GM13977 (cell line): ENCODE data around the gene CDH26.

Experiments
- DNase-seq: peaks from one replicate; pipeline ENCODE4 v3.0.0; 2012; ENCODE audit warnings: low spot score
- CTCF ChIP-seq: IDR thresholded peaks from 2 replicates; pipeline ENCODE4 v1.5.1; 2012; ENCODE audit warnings: mild to moderate bottlenecking, control low read depth; ENCODE audit not compliant: insufficient read depth; ENCODE audit errors: extremely low read depth, missing control alignments
- in situ Hi-C: fragments of 300-500 bp; cut with MboI; formaldehyde crosslinking; loops from one replicate; pipeline ENCODE4 v1.12.0; 2022; ENCODE audit warnings: low sequenced_read_pairs, low pct_unique_long_range_greater_than_20kb, mixed read lengths, inconsistent platforms; ENCODE audit not compliant: unreplicated experiment

The CDH26 gene

GRCh38 chr20:60011512-60012507 is 53.6 kb downstream of the CDH26 start:
- DNase-seq, result no peak
- in situ Hi-C loops, result no loop called here
- TF ChIP-seq CTCF, result no peak

- no peak for DNase-seq
- in situ Hi-C loops, result no loop called here
- no peak for TF ChIP-seq CTCF
These were observed 55.3 kb downstream of the CDH26 start for GRCh38 chr20:60013296-60014139.

- TF ChIP-seq CTCF, result no peak
- no peak for DNase-seq
- in situ Hi-C loops, result no loop called here
These were observed 58.2 kb downstream of the CDH26 start for GRCh38 chr20:60016406-60016805.

GRCh38 chr20:60020251-60020650 is 62.0 kb downstream of the CDH26 start:
- in situ Hi-C loops, result no loop called here
- no peak for TF ChIP-seq CTCF

GRCh38 chr20:60021104-60021503 is 62.9 kb downstream of the CDH26 start:
- in situ Hi-C loops, result no loop called here
- TF ChIP-seq CTCF, result no peak
- no peak for DNase-seq

More at GRCh38 chr20:60020251-60020650, 62.0 kb downstream of the CDH26 start:
- no peak for DNase-seq

GRCh38 chr20:60022849-60023248 is 64.6 kb downstream of the CDH26 start:
- no peak for TF ChIP-seq CTCF
- DNase-seq, result no peak
- in situ Hi-C loops, result no loop called here
